PC-3 (cell line): ENCODE results near the gene MRC2.

ENCODE experiments used
- CTCF ChIP-seq: fragments of 300-600 bp; sonication (generic); conservative IDR thresholded peaks from 2 replicates; pipeline ENCODE4 v1.5.1; 2017; ENCODE audit warnings: antibody characterized with exemption, low read depth, mild to moderate bottlenecking, low read length
- EZH2 ChIP-seq: fragments of 300-600 bp; sonication (generic); IDR thresholded peaks from one replicate; pipeline ENCODE4 v1.6.1; 2017; ENCODE audit warnings: antibody characterized with exemption, mild to moderate bottlenecking, low read length; ENCODE audit not compliant: unreplicated experiment

- no peak for TF ChIP-seq CTCF
- no peak for TF ChIP-seq EZH2
Measured at GRCh38 chr17:62658136-62658920, 30.9 kb downstream of the MRC2 start.
